ENCODE results near the gene TMUB1.

DNA sequence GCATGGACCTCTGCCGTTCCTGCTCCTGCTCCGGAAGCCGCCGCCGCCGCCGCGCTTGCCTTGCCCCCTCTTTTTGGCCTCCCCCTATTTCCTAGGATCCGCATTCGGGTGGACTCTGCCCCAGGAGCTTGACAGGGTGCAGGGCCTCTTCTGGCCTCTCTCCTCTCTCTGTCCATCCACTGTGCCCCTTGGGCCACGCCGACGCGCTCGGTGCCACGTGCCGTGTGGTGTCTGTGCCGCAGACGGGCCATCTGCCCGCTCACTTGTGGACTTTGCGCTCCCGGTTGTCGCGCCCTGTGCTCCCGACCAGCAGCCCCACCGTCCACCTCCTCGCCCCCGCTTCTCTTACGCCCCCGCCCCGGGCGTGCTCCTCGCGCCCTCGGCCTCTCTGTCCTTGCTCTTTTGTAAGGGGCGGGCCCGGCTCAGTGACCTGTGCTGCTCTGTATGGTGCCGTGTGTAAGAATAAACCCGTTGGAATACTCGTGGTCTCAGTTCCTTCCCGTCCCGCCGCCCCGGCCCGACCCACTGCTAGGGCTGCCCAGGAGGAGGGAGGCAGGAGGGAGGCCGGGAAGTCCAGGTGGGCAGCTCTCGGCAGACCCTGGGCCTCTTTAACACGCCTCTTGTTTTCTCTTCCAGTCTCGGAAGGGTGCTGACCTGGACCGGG is 40.0 kb upstream of the TMUB1 start:
- TF ChIP-seq CTCF (IDR thresholded peaks at IDR 0.05) (no peak), POLR2A (IDR thresholded peaks at IDR 0.05) (no peak)

All from thyroid gland (tissue), 4 donors.